ENCODE data around the gene GPR137B. TPM values are rescaled to one million over a fixed set of nuclear protein-coding genes. Genes with fewer than 3 reads are reported as not detected.
A peak's percentile ranks its signal among the peaks of the same experiment; 100 is the strongest.

The GPR137B gene
- total and polyA plus RNA-seq, 5 donors = 21.3 to 73.3 (median 26.3) TPM

- DNase-seq (peak in 1 of 3 donors; percentile 81), ATAC-seq (peak in 1 of 2 donors; percentile 28)
- WGBS = 76% methylated on average over 10 of the region's 10 CpGs
- H3K4me1 ChIP-seq (ENCODE audit: control insufficient read depth, insufficient read depth, low read length) = peaks cover 14% of the 10 kb centered on the region
- no peak overlapping the region for H3K27ac ChIP-seq (ENCODE audit: low read length)
- H3K9me3 ChIP-seq (ENCODE audit: control insufficient read depth, low read length) = no peaks in the 10 kb centered on the region
- intact Hi-C loops (cut with DNase I) = no loop called here
- H3K4me3 ChIP-seq (ENCODE audit: low read length) = no peak overlapping the region
- no peaks in the 10 kb centered on the region for H3K27me3 ChIP-seq (ENCODE audit: control insufficient read depth, insufficient read depth)
These were observed 4.7 kb downstream of the GPR137B start for GRCh38 chr1:236147068-236147467.

- no peaks in the 10 kb centered on the region for H3K27me3 ChIP-seq (ENCODE audit: control insufficient read depth, insufficient read depth)
- H3K27ac ChIP-seq (ENCODE audit: low read length) = peak overlapping the region; percentile 9
- H3K4me1 ChIP-seq (ENCODE audit: control insufficient read depth, insufficient read depth, low read length) = peaks cover 14% of the 10 kb centered on the region
- no peak overlapping the region for H3K4me3 ChIP-seq (ENCODE audit: low read length)
- ATAC-seq (no peak), DNase-seq (peak in 1 of 3 donors; percentile 26)
- intact Hi-C loops (cut with DNase I) = no loop called here
- no peaks in the 10 kb centered on the region for H3K9me3 ChIP-seq (ENCODE audit: control insufficient read depth, low read length)
- WGBS = 89% methylated on average over 17 of the region's 17 CpGs
These were observed 5.5 kb downstream of the GPR137B start for GRCh38 chr1:236147521-236148469.

DNA sequence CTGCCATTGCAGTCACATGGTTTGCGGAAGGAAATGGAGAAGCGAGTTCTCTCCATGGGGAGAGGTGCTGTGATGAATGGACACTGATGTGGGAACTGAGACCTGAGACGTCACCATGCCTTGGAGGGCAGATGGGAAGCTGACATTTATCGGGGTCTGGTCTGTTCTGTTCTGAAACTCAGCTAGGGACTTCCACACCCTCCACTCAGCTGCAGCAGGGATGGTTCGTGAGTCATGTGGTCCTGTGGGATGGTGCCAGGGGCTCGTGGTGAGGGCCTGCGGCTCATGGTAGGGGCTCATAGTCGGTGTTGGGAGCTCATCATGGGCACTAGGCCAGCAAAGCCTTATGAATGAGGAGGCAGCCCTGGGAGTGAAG is 6.1 kb downstream of the GPR137B start:
- peak in 1 of 3 donors; percentile 55 for DNase-seq
- H3K9me3 ChIP-seq (ENCODE audit: control insufficient read depth, low read length) = no peaks in the 10 kb centered on the region
- H3K27me3 ChIP-seq (ENCODE audit: control insufficient read depth, insufficient read depth) = no peaks in the 10 kb centered on the region
- whole genome bisulfite sequencing = 67% methylated on average over 8 of the region's 8 CpGs
- ATAC-seq = no peak
- no peak overlapping the region for H3K4me3 ChIP-seq (ENCODE audit: low read length)
- peak overlapping the region; percentile 56 for H3K27ac ChIP-seq (ENCODE audit: low read length)
- peaks cover 14% of the 10 kb centered on the region for H3K4me1 ChIP-seq (ENCODE audit: control insufficient read depth, insufficient read depth, low read length)
- intact Hi-C loops (cut with DNase I) = no loop called here

DNA sequence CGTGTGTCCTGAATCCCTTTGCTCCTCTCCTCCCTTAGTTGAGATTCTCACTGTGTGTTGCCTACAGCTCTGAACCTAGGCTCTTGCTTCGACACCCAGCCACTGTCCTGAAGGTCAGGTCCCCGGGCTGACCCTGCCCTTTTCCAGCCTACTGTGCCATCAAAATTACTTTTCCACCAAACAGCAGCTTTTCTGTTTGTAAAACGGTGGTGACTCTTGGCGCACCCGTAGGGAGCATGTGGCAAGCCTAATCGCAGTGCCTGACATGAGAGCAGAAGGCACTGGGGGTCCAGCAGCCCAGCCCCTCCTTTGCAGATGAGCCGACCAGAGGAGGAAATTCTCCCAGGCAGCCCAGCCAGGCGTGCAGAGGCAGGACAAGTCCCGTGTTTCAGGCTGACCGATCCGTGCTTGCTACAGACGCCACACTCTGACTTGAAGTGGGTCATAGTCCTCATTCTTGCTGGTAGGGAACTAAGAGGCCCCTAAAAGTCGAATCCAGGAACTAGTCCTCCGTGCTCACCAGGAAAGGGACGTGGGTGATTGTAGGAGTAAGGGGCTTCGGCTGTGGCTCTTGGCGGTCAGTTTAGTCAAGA is 6.8 kb downstream of the GPR137B start:
- WGBS = 68% methylated on average over 18 of the region's 18 CpGs
- peaks cover 14% of the 10 kb centered on the region for H3K4me1 ChIP-seq (ENCODE audit: control insufficient read depth, insufficient read depth, low read length)
- peak in 1 of 3 donors; percentile 28 for DNase-seq
- peak overlapping the region; percentile 56 for H3K27ac ChIP-seq (ENCODE audit: low read length)
- no peaks in the 10 kb centered on the region for H3K9me3 ChIP-seq (ENCODE audit: control insufficient read depth, low read length)
- ATAC-seq = no peak
- no peaks in the 10 kb centered on the region for H3K27me3 ChIP-seq (ENCODE audit: control insufficient read depth, insufficient read depth)
- H3K4me3 ChIP-seq (ENCODE audit: low read length) = no peak overlapping the region
- intact Hi-C loops (cut with DNase I) = no loop called here

DNA sequence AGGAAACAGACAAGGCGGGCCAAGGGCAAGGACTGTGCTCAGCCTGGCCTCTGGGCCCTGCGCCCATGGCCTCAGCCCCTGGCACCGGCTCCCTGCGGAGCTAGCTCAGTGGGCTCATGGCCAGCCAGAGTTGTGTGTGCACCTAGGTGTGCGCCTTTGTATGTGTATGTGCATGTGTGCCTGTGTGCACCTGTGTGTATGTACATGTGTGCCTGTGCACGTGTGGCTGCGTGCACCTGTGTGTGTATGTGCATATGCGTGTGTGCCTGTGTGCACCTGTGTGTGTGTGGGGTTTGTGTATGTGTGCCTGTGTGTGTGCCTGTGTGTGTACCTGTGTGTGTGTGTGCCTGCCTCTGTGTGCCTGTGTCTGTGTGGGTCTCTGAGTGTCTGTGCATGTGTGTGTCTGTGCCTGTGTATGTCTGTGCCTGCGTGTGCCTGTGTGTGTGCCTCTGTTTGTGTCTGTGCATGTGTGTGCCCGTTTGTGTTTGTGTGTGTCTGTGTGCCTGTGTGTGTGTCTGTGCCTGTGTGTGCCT is 7.4 kb downstream of the GPR137B start:
- DNase-seq (peak in 1 of 3 donors; percentile 74), ATAC-seq (no peak)
- WGBS = 78% methylated on average over 10 of the region's 10 CpGs
- peak overlapping the region; percentile 56 for H3K27ac ChIP-seq (ENCODE audit: low read length)
- intact Hi-C loops (cut with DNase I) = no loop called here
- no peaks in the 10 kb centered on the region for H3K27me3 ChIP-seq (ENCODE audit: control insufficient read depth, insufficient read depth)
- H3K4me1 ChIP-seq (ENCODE audit: control insufficient read depth, insufficient read depth, low read length) = peaks cover 12% of the 10 kb centered on the region
- no peaks in the 10 kb centered on the region for H3K9me3 ChIP-seq (ENCODE audit: control insufficient read depth, low read length)
- no peak overlapping the region for H3K4me3 ChIP-seq (ENCODE audit: low read length)

- H3K27ac ChIP-seq (ENCODE audit: low read length) = peak overlapping the region; percentile 19
These were observed 8.1 kb downstream of the GPR137B start for GRCh38 chr1:236150311-236150955.

GRCh38 chr1:236150986-236151385 is 8.6 kb downstream of the GPR137B start:
- Histone ChIP-seq H3K27ac (ENCODE audit: low read length) (peak overlapping the region; percentile 19), H3K4me3 (ENCODE audit: low read length) (no peak overlapping the region), H3K4me1 (ENCODE audit: control insufficient read depth, insufficient read depth, low read length) (peaks cover 11% of the 10 kb centered on the region), H3K9me3 (ENCODE audit: control insufficient read depth, low read length) (no peaks in the 10 kb centered on the region), H3K27me3 (ENCODE audit: control insufficient read depth, insufficient read depth) (no peaks in the 10 kb centered on the region)
- ATAC-seq (no peak), DNase-seq (no peak)
- 81% methylated on average over 5 of the region's 5 CpGs for WGBS
- intact Hi-C loops (cut with DNase I) = no loop called here

More at GRCh38 chr1:236150311-236150955, 8.1 kb downstream of the GPR137B start:
- Histone ChIP-seq H3K4me1 (ENCODE audit: control insufficient read depth, insufficient read depth, low read length) (peaks cover 11% of the 10 kb centered on the region), H3K27me3 (ENCODE audit: control insufficient read depth, insufficient read depth) (no peaks in the 10 kb centered on the region), H3K9me3 (ENCODE audit: control insufficient read depth, low read length) (no peaks in the 10 kb centered on the region), H3K4me3 (ENCODE audit: low read length) (no peak overlapping the region)
- intact Hi-C loops (cut with DNase I) = no loop called here
- ATAC-seq (no peak), DNase-seq (peak in 1 of 3 donors; percentile 24)
- WGBS = 86% methylated on average over 19 of the region's 19 CpGs

DNA sequence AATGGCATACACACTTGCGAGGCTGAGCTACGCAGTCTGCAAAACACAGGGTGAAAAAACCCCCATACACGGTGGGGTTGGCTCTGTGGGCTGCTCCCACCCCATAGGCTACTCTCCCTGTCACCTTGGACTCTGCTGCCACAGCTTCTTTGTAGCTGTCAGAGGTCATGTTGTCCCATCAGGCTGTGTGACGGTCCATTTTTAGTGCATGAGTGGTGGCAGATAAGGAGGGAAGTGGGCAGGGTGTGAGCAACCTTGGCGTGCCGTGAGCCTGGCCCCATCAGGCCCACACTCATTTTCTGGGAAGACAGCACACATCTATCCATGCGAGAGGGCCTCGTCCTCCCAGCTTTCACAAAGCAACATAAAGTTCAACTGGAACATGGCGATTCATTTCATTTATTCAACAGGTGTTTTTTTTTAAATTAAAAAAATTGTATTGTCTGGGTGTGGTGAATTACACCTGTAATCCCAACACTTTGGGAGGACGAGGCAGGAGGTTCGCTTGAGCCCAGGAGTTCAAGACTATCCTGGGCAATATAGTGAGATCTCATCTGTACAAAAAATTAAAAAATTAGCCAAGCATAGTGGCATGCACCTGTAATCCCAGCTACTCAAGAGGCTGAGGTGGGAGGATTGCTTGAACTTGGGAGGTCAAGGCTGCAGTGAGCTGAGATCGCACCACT is 9.5 kb downstream of the GPR137B start:
- 82% methylated on average over 12 of the region's 12 CpGs for WGBS
- H3K4me3 ChIP-seq (ENCODE audit: low read length) = no peak overlapping the region
- H3K27ac ChIP-seq (ENCODE audit: low read length) = peak overlapping the region; percentile 55
- peaks cover 11% of the 10 kb centered on the region for H3K4me1 ChIP-seq (ENCODE audit: control insufficient read depth, insufficient read depth, low read length)
- ATAC-seq (peak; percentile 80 to 86), DNase-seq (peak in 2 of 3 donors; percentile 71 to 74)
- intact Hi-C loops (cut with DNase I) = no loop called here
- no peaks in the 10 kb centered on the region for H3K27me3 ChIP-seq (ENCODE audit: control insufficient read depth, insufficient read depth)
- no peaks in the 10 kb centered on the region for H3K9me3 ChIP-seq (ENCODE audit: control insufficient read depth, low read length)

GRCh38 chr1:236154126-236154525 is 11.8 kb downstream of the GPR137B start:
- 91% methylated on average over 13 of the region's 13 CpGs for WGBS
- no peaks in the 10 kb centered on the region for H3K27me3 ChIP-seq (ENCODE audit: control insufficient read depth, insufficient read depth)
- H3K4me3 ChIP-seq (ENCODE audit: low read length) = no peak overlapping the region
- ATAC-seq = no peak
- intact Hi-C loops (cut with DNase I) = no loop called here
- DNase-seq = peak in 1 of 3 donors; percentile 26
- peaks cover 5% of the 10 kb centered on the region for H3K4me1 ChIP-seq (ENCODE audit: control insufficient read depth, insufficient read depth, low read length)
- H3K27ac ChIP-seq (ENCODE audit: low read length) = no peak overlapping the region
- H3K9me3 ChIP-seq (ENCODE audit: control insufficient read depth, low read length) = no peaks in the 10 kb centered on the region

- intact Hi-C loops (cut with DNase I) = no loop called here
- Histone ChIP-seq H3K4me1 (ENCODE audit: control insufficient read depth, insufficient read depth, low read length) (peaks cover 3% of the 10 kb centered on the region), H3K27me3 (ENCODE audit: control insufficient read depth, insufficient read depth) (no peaks in the 10 kb centered on the region), H3K9me3 (ENCODE audit: control insufficient read depth, low read length) (no peaks in the 10 kb centered on the region), H3K4me3 (ENCODE audit: low read length) (no peak overlapping the region), H3K27ac (ENCODE audit: low read length) (no peak overlapping the region)
- DNase-seq (peak in 1 of 3 donors; percentile 51), ATAC-seq (no peak)
- 91% methylated on average over 24 of the region's 24 CpGs for WGBS
These were observed 12.5 kb downstream of the GPR137B start for GRCh38 chr1:236154671-236155398.

Measured in right cardiac atrium (tissue), 5 donors.